Brain microvascular endothelial cell (primary cell): ENCODE data around the gene SIL1.
"Not testable (repeated sequence)": the region's sequence is repeated elsewhere in the genome, so short reads cannot be mapped to it uniquely, and the experiment has no call there.

Experiments used
- DNase-seq: peaks from one replicate; pipeline ENCODE4 v3.0.0-alpha.2; 2020
- H3K27ac ChIP-seq: fragments of 250-450 bp; sonication (Bioruptor Pico); 2 replicates; pipeline ENCODE4 v1.5.1; 2020; ENCODE audit warnings: mild to moderate bottlenecking, moderate library complexity
- H3K27me3 ChIP-seq: fragments of 250-450 bp; sonication (Bioruptor Pico); replicated peaks from 2 replicates; pipeline ENCODE4 v1.5.1; 2020; ENCODE audit warnings: mild to moderate bottlenecking
- H3K36me3 ChIP-seq: fragments of 250-450 bp; sonication (Bioruptor Pico); replicated peaks from 2 replicates; pipeline ENCODE4 v1.5.1; 2020; ENCODE audit warnings: mild to moderate bottlenecking
- H3K4me3 ChIP-seq: 2 replicates; pipeline ENCODE4 v1.5.1; 2011; ENCODE audit warnings: low read depth, mild to moderate bottlenecking, control low read depth, low read length, moderate library complexity
- CTCF ChIP-seq: IDR thresholded peaks from 2 replicates; pipeline ENCODE4 v1.5.1; 2011; ENCODE audit warnings: low read depth, mild to moderate bottlenecking, moderate library complexity, low read length, control low read depth, inconsistent platforms; ENCODE audit errors: missing control alignments
- in situ Hi-C: cut with HindIII; loops from 2 replicates; pipeline ENCODE4 v1.10.0; 2017; ENCODE audit warnings: low sequenced_read_pairs, low pct_ligation_motif_present

Gene SIL1

DNA sequence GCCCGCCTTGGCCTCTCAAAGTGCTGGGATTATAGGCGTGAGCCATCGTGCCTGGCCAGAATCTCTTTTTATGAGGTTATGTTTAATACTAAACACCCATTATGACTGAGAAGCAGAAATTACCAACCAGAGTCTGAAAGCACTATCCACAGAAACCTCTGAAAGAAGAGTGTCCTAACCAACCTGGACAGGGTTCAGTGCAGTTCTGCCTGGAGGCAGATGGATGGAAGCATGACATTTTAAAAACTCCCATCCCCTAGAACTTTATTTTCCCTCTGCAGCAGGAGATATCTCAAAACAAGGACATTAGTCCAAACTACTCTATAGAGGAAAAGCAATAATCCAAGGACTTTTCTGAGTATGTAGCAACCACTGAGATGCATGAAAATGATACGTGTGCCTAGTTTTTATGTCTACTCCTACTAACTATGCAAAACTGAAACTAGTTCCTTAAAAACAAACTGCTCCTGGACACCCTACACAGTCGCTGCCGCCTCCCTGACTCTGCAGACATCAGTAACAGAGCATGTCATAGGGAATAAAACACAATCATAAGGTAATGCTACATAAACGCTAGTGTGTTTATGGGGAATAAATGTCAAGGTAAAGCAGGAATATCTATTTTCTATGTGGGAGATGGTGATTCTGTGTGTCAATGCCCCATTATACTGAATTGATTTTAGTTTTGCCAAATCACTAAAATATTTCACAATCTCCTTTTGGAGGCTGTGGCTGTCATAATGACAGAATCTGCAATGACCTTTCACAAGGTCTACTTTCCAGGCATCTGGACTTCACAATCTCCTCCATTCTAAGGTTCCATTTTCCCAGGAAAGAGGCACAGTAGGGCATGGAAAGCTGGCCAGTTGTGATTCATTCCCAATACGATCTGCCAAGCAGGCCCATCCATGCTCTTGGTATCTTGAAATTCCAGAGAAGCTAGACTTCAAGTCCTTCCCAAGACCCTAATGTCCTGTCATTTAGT, 122.8 kb downstream of the SIL1 start:
- Histone ChIP-seq H3K4me3 (no peak overlapping the region), H3K36me3 (no peaks in the 10 kb centered on the region), H3K27ac (no peak overlapping the region), H3K27me3 (no peaks in the 10 kb centered on the region)
- DNase-seq, result no peak
- no peak for TF ChIP-seq CTCF
- in situ Hi-C loops, result no loop called here

- H3K4me3 ChIP-seq, DNase-seq, H3K27ac ChIP-seq, H3K36me3 ChIP-seq, in situ Hi-C loops, H3K27me3 ChIP-seq: not testable (repeated sequence)
Observed at GRCh38 chr5:139073956-139074355, 124.2 kb downstream of the SIL1 start.

- TF ChIP-seq CTCF, result no peak
- Histone ChIP-seq H3K27me3 (no peaks in the 10 kb centered on the region), H3K4me3 (no peak overlapping the region), H3K36me3 (no peaks in the 10 kb centered on the region), H3K27ac (no peak overlapping the region)
- no peak for DNase-seq
- in situ Hi-C loops, result no loop called here
Observed at GRCh38 chr5:139068494-139069151, 129.5 kb downstream of the SIL1 start.

DNA sequence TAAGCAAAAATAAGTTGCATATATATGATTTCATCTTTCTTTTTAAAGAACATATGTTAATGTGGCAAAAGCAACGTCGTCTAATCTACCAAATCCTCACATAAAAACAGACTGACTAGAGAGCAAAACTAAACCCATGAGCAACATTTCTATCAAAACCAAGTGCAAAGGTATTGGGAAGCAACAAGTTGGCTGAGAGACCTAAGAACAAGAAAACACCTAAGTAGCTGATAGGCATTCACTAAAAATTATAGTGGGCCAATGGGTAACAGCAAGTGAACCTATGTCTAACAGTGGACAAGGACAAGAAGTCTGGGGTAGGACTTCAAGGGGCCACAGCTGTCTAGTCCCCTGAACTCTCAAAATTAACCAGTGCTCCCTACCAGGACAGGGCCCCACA, 130.1 kb downstream of the SIL1 start:
- in situ Hi-C loops, result no loop called here
- no peak for DNase-seq

DNA sequence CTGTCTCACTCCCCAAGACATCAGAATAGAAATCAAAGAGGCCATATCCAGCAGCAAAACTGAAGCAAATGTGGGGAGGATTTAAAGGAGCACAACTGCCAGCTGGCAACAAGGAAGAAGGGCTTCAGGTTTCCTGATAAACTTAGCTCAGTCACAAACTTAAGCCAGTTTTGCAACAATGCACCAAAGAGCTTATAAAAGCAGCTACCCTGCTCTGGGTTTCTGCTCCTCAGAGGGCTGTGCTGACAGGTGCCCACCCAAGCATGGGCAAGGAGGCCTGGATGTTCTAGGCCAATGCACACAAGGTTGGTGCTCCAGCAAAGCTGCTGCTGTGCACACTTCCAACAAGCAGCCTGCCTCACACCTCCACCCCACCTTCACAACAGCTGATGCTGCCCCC, 132.9 kb downstream of the SIL1 start:
- no peak overlapping the region for H3K27ac ChIP-seq
- H3K4me3 ChIP-seq, result no peak overlapping the region
- in situ Hi-C loops, result no loop called here
- no peaks in the 10 kb centered on the region for H3K27me3 ChIP-seq
- DNase-seq, result no peak
- no peak for TF ChIP-seq CTCF
- H3K36me3 ChIP-seq, result no peaks in the 10 kb centered on the region

More for the DNA sequence above, 130.1 kb downstream of the SIL1 start:
- TF ChIP-seq CTCF, result no peak
- H3K27me3 ChIP-seq, result no peaks in the 10 kb centered on the region
- no peaks in the 10 kb centered on the region for H3K36me3 ChIP-seq
- no peak overlapping the region for H3K4me3 ChIP-seq
- no peak overlapping the region for H3K27ac ChIP-seq

GRCh38 chr5:139064613-139065012, 133.6 kb downstream of the SIL1 start:
- H3K27ac ChIP-seq, result no peak overlapping the region
- H3K4me3 ChIP-seq, result no peak overlapping the region
- no peak for TF ChIP-seq CTCF
- in situ Hi-C loops, result no loop called here
- H3K27me3 ChIP-seq, result no peaks in the 10 kb centered on the region
- no peaks in the 10 kb centered on the region for H3K36me3 ChIP-seq
- DNase-seq, result no peak
